Activated CD4-positive, alpha-beta T cell treated with anti-CD3 and anti-CD28 coated beads, Interleukin-10, Interleukin-2, amounts not matched to agents 100 ng/mL and 50 ng/mL, durations not matched to agents 16 hours and 8 hours (primary cell): Measurements from ENCODE around the gene KRTAP29-1.

ENCODE experiments used
- DNase-seq: peaks from one replicate; pipeline ENCODE4 v3.0.0-alpha.2; 2020

Gene KRTAP29-1

GRCh38 chr17:41327411-41328120 is 24.9 kb upstream of the KRTAP29-1 start:
- no peak for DNase-seq

- no peak for DNase-seq
These were observed 23.8 kb upstream of the KRTAP29-1 start for GRCh38 chr17:41326173-41327145.

- no peak for DNase-seq
These were observed 23.0 kb upstream of the KRTAP29-1 start for GRCh38 chr17:41325611-41326010.

GRCh38 chr17:41325126-41325525 is 22.5 kb upstream of the KRTAP29-1 start:
- no peak for DNase-seq

- DNase-seq = no peak
These were observed 21.8 kb upstream of the KRTAP29-1 start for GRCh38 chr17:41324180-41325075.

- no peak for DNase-seq
These were observed 20.5 kb upstream of the KRTAP29-1 start for GRCh38 chr17:41322903-41323895.

- DNase-seq = peak; percentile 44
These were observed 19.6 kb upstream of the KRTAP29-1 start for GRCh38 chr17:41322094-41322902.

- DNase-seq = no peak
These were observed 15.6 kb upstream of the KRTAP29-1 start for GRCh38 chr17:41318231-41318630.

GRCh38 chr17:41315814-41316445 is 13.3 kb upstream of the KRTAP29-1 start:
- DNase-seq = no peak

- DNase-seq = no peak
These were observed 12.6 kb upstream of the KRTAP29-1 start, which contains the start of gene KRTAP17-1 for GRCh38 chr17:41315204-41315794. TSS of gene KRTAP17-1 (minus strand) at chr17:41315710. CDS start at chr17:41315650, 60 bp downstream.

GRCh38 chr17:41311111-41311510 is 8.5 kb upstream of the KRTAP29-1 start:
- no peak for DNase-seq

- DNase-seq = peak; percentile 52
These were observed 6.3 kb upstream of the KRTAP29-1 start, which contains the start of gene KRTAP16-1 for GRCh38 chr17:41308918-41309359. TSS of gene KRTAP16-1 (minus strand) at chr17:41309309. CDS start at chr17:41309253, 56 bp downstream.

GRCh38 chr17:41308251-41308917 is 5.7 kb upstream of the KRTAP29-1 start:
- DNase-seq = peak; percentile 88

GRCh38 chr17:41307647-41308046 is 5.0 kb upstream of the KRTAP29-1 start:
- DNase-seq = no peak

GRCh38 chr17:41304091-41304490 is 1.4 kb upstream of the KRTAP29-1 start:
- DNase-seq = no peak

GRCh38 chr17:41302981-41303380 is 330 bp upstream of the KRTAP29-1 start:
- no peak for DNase-seq

GRCh38 chr17:41301204-41301790 is 1.4 kb downstream of the KRTAP29-1 start:
- DNase-seq = no peak

GRCh38 chr17:41298458-41299135 is 4.1 kb downstream of the KRTAP29-1 start:
- DNase-seq = no peak
